ENCODE data around the gene PLCH1.
A peak's percentile ranks its signal among the peaks of the same experiment; 100 is the strongest.

PLCH1 gene

GRCh38 chr3:155535098-155535497 lies 209.8 kb downstream of the PLCH1 start:
- peak; percentile 40; the same call in 1 of the 3 replicates for ATAC-seq (ENCODE audit: insufficient read depth, low read depth)
- H3K36me3 ChIP-seq (ENCODE audit: insufficient read depth, low read length), result peaks cover 93% of the 10 kb centered on the region
- peaks cover 24% of the 10 kb centered on the region for H3K9me3 ChIP-seq (ENCODE audit: insufficient read depth, low read length, severe bottlenecking)
- H3K4me2 ChIP-seq (ENCODE audit: insufficient read depth, low read length), result no peak overlapping the region
- no peak for DNase-seq
- H3K27ac ChIP-seq (ENCODE audit: low read length), result peak overlapping the region; percentile 17; the same call in 1 of the 2 replicates
- H3K27me3 ChIP-seq (ENCODE audit: insufficient read depth, low read length, poor library complexity), result no peaks in the 10 kb centered on the region
- no peaks in the 10 kb centered on the region for H4K20me1 ChIP-seq (ENCODE audit: insufficient read depth, low read length)
- peaks cover 78% of the 10 kb centered on the region for H3K79me2 ChIP-seq (ENCODE audit: insufficient read depth, low read length)
- TF ChIP-seq EZH2 (IDR thresholded peaks at IDR 0.05; ENCODE audit: borderline replicate concordance, low read depth, low read length, severe bottlenecking), result no peak
- TF ChIP-seq, protein P1, sequence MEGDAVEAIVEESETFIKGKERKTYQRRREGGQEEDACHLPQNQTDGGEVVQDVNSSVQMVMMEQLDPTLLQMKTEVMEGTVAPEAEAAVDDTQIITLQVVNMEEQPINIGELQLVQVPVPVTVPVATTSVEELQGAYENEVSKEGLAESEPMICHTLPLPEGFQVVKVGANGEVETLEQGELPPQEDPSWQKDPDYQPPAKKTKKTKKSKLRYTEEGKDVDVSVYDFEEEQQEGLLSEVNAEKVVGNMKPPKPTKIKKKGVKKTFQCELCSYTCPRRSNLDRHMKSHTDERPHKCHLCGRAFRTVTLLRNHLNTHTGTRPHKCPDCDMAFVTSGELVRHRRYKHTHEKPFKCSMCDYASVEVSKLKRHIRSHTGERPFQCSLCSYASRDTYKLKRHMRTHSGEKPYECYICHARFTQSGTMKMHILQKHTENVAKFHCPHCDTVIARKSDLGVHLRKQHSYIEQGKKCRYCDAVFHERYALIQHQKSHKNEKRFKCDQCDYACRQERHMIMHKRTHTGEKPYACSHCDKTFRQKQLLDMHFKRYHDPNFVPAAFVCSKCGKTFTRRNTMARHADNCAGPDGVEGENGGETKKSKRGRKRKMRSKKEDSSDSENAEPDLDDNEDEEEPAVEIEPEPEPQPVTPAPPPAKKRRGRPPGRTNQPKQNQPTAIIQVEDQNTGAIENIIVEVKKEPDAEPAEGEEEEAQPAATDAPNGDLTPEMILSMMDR (IDR thresholded peaks at IDR 0.05; ENCODE audit: borderline replicate concordance, extremely low read depth, low read length, poor library complexity, severe bottlenecking), result no peak
- H3K9ac ChIP-seq (ENCODE audit: low read depth, low read length), result no peak overlapping the region
- 0 out of 2 replicates have a peak, but pooled peaks cover 1% of the 10 kb centered on the region for H3K4me1 ChIP-seq (ENCODE audit: insufficient read depth, low read length)
- no peak overlapping the region for H3K4me3 ChIP-seq (ENCODE audit: low read depth in 1 of 2, low read length in 2 of 2)
- no peak overlapping the region for H2AFZ ChIP-seq (ENCODE audit: low read depth, low read length)

- DNase-seq (no peak), ATAC-seq (ENCODE audit: insufficient read depth, low read depth) (no peak)
- Histone ChIP-seq H2AFZ (ENCODE audit: low read depth, low read length) (no peak overlapping the region), H3K9ac (ENCODE audit: low read depth, low read length) (no peak overlapping the region), H3K9me3 (ENCODE audit: insufficient read depth, low read length, severe bottlenecking) (peaks cover 10% of the 10 kb centered on the region), H3K27ac (ENCODE audit: low read length) (no peak overlapping the region), H3K4me2 (ENCODE audit: insufficient read depth, low read length) (no peak overlapping the region), H3K79me2 (ENCODE audit: insufficient read depth, low read length) (peaks cover 45% of the 10 kb centered on the region), H3K4me3 (ENCODE audit: low read depth in 1 of 2, low read length in 2 of 2) (no peak overlapping the region), H3K27me3 (ENCODE audit: insufficient read depth, low read length, poor library complexity) (no peaks in the 10 kb centered on the region), H3K36me3 (ENCODE audit: insufficient read depth, low read length) (peaks cover 76% of the 10 kb centered on the region), H3K4me1 (ENCODE audit: insufficient read depth, low read length) (no peaks in the 10 kb centered on the region), H4K20me1 (ENCODE audit: insufficient read depth, low read length) (no peaks in the 10 kb centered on the region)
- TF ChIP-seq EZH2 (IDR thresholded peaks at IDR 0.05; ENCODE audit: borderline replicate concordance, low read depth, low read length, severe bottlenecking), result no peak
- TF ChIP-seq, protein P1 (IDR thresholded peaks at IDR 0.05; ENCODE audit: borderline replicate concordance, extremely low read depth, low read length, poor library complexity, severe bottlenecking), result no peak
Observed at GRCh38 chr3:155528579-155528978, 216.3 kb downstream of the PLCH1 start.

DNA sequence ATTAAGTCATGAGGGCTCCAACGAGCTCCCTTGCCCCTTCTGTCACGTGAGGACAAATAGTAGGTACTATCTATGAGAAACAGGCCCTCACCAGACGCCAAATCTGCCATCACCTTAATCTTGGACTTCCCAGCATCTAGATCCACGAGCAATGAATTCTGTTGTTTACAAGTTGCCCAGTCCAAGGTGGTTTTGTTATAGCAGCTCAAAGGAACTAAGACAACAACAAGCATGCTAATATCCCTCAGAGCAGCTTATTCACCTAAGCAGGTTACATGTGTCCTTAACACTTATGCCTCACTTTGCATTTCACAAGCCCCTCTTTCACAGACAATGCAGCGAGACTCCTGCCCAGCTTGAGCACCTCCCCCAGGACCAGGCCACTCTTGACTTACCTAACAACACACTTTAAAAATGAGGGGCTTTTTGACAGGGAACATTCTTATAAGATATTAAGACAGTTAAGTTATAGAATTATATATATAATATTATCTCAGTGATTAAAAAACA lies 219.5 kb downstream of the PLCH1 start:
- Histone ChIP-seq H3K79me2 (ENCODE audit: insufficient read depth, low read length) (peaks cover 49% of the 10 kb centered on the region), H2AFZ (ENCODE audit: low read depth, low read length) (no peak overlapping the region), H3K4me1 (ENCODE audit: insufficient read depth, low read length) (no peaks in the 10 kb centered on the region; the same call in 1 of the 2 replicates), H3K4me3 (ENCODE audit: low read depth in 1 of 2, low read length in 2 of 2) (no peak overlapping the region), H3K36me3 (ENCODE audit: insufficient read depth, low read length) (peaks cover 73% of the 10 kb centered on the region), H3K27me3 (ENCODE audit: insufficient read depth, low read length, poor library complexity) (no peaks in the 10 kb centered on the region), H3K27ac (ENCODE audit: low read length) (no peak overlapping the region), H3K9me3 (ENCODE audit: insufficient read depth, low read length, severe bottlenecking) (no peaks in the 10 kb centered on the region), H4K20me1 (ENCODE audit: insufficient read depth, low read length) (no peaks in the 10 kb centered on the region), H3K4me2 (ENCODE audit: insufficient read depth, low read length) (no peak overlapping the region), H3K9ac (ENCODE audit: low read depth, low read length) (no peak overlapping the region)
- no peak for ATAC-seq (ENCODE audit: insufficient read depth, low read depth)
- TF ChIP-seq, protein P1 (IDR thresholded peaks at IDR 0.05; ENCODE audit: borderline replicate concordance, extremely low read depth, low read length, poor library complexity, severe bottlenecking), result no peak
- TF ChIP-seq EZH2 (IDR thresholded peaks at IDR 0.05; ENCODE audit: borderline replicate concordance, low read depth, low read length, severe bottlenecking), result no peak
- DNase-seq, result no peak

All from DND-41 (cell line).